GM12878 (cell line): ENCODE results near the gene CSNK2A1. TPM values are rescaled to one million over a fixed set of nuclear protein-coding genes. Genes with fewer than 3 reads are reported as not detected.

Experiments used
- ATAC-seq: fragments of 200-7000 bp; cut with Tn5 transposase; 3 replicates; pipeline ENCODE4 v1.9.1; 2020; ENCODE audit warnings: mild to moderate bottlenecking, moderate library complexity
- BruUV-seq: library from RNA; stranded (reverse); fragments of 400-500 nt; replicated peaks from 2 replicates; lab custom pipeline; 2021; lab: Mats Ljungman, UMichigan
- CTCF ChIA-PET: fragments of 300-600 bp; sonication (Branson Sonifier 250); formaldehyde crosslinking; extraction: SDS; loops from one replicate; lab custom pipeline; 2021; ENCODE audit warnings: inconsistent platforms; lab: Yijun Ruan, JAX
- POLR2A ChIA-PET: fragments of 350-600 bp; formaldehyde crosslinking; extraction: SDS; loops from one replicate; lab custom pipeline; 2021; ENCODE audit warnings: inconsistent platforms; lab: Charles Lee
- RAD21 ChIA-PET: fragments of 300-600 bp; sonication (Branson Sonifier 250); formaldehyde crosslinking; loops from one replicate; lab custom pipeline; 2023; ENCODE audit warnings: antibody characterized with exemption; ENCODE audit not compliant: unreplicated experiment; lab: Charles Lee
- SMC1A ChIA-PET: fragments of 300-600 bp; sonication (Branson Sonifier 250); formaldehyde crosslinking; loops from one replicate; lab custom pipeline; 2023; ENCODE audit not compliant: unreplicated experiment, uncharacterized antibody; lab: Charles Lee
- DNase-seq: peaks from one replicate; pipeline ENCODE4 v3.0.0-alpha.2; 2011; ENCODE audit warnings: low read depth, low spot score
- FAIRE-seq: peaks from 3 replicates; lab custom pipeline; 2011; peaks lifted over from hg19 to GRCh38; lab: Jason Lieb, UNC
- H2AFZ ChIP-seq: 2 replicates; pipeline ENCODE4 v1.6.0; 2011; ENCODE audit warnings: low read depth, low read length, control low read depth; ENCODE audit not compliant: control insufficient read depth
- H3K27ac ChIP-seq: 2 replicates; pipeline ENCODE4 v1.5.1; 2011; ENCODE audit warnings: control low read depth; ENCODE audit not compliant: control insufficient read depth, insufficient read depth
- H3K27me3 ChIP-seq, 2 experiments: replicated peaks in 1 of 2; 2 replicates each; pipeline versions ENCODE4 v1.6.0 to v1.6.1; 2011; ENCODE audit warnings: low read length in 1 of 2; ENCODE audit not compliant: control insufficient read depth in 2 of 2, insufficient read depth in 2 of 2
- H3K36me3 ChIP-seq, 2 experiments: 2 replicates each; pipeline ENCODE4 v1.5.1; 2011; ENCODE audit warnings: low read length in 1 of 2; ENCODE audit not compliant: control insufficient read depth in 2 of 2, insufficient read depth in 2 of 2
- H3K4me1 ChIP-seq: 2 replicates; pipeline ENCODE4 v1.6.1; 2011; ENCODE audit warnings: mild to moderate bottlenecking, low read length, moderate library complexity, mixed read lengths; ENCODE audit not compliant: control insufficient read depth, insufficient read depth
- H3K4me2 ChIP-seq: 2 replicates; pipeline ENCODE4 v1.6.0; 2011; ENCODE audit warnings: control low read depth; ENCODE audit not compliant: control insufficient read depth, insufficient read depth
- H3K4me3 ChIP-seq: fragments of 200-600 bp; sonication (generic); 2 replicates; pipeline ENCODE4 v1.5.1; 2016
- H3K79me2 ChIP-seq: 2 replicates; pipeline ENCODE4 v1.6.0; 2011; ENCODE audit warnings: low read length; ENCODE audit not compliant: control insufficient read depth, insufficient read depth
- H3K9ac ChIP-seq: 2 replicates; pipeline ENCODE4 v1.8.0; 2011; ENCODE audit warnings: low read length, control low read depth, mixed read lengths; ENCODE audit not compliant: control insufficient read depth, insufficient read depth
- H3K9me3 ChIP-seq: replicated peaks from 3 replicates; pipeline ENCODE4 v1.5.1; 2011; ENCODE audit warnings: mild to moderate bottlenecking, low read length; ENCODE audit not compliant: control insufficient read depth, insufficient read depth
- H4K20me1 ChIP-seq: 2 replicates; pipeline ENCODE4 v1.6.0; 2011; ENCODE audit not compliant: control insufficient read depth, insufficient read depth
- ASH2L ChIP-seq: fragments of 300-600, 200-600 bp; sonication (generic); IDR thresholded peaks from 2 replicates; pipeline ENCODE4 v1.6.1; 2017; ENCODE audit warnings: low read depth, mild to moderate bottlenecking, borderline replicate concordance
- GATAD2B ChIP-seq: fragments of 450-650 bp; conservative IDR thresholded peaks from 2 replicates; pipeline ENCODE4 v1.6.1; 2017; ENCODE audit warnings: low read depth, mild to moderate bottlenecking, moderate library complexity
- HDAC6 ChIP-seq: fragments of 200-600 bp; sonication (generic); IDR thresholded peaks from one replicate; pipeline ENCODE4 v1.8.0; 2017; ENCODE audit warnings: antibody characterized with exemption; ENCODE audit not compliant: unreplicated experiment
- PAX5 ChIP-seq: IDR thresholded peaks from 2 replicates; pipeline ENCODE4 v1.6.1; 2011; ENCODE audit warnings: low read depth, low read length, borderline replicate concordance
- PML ChIP-seq: IDR thresholded peaks from 2 replicates; pipeline ENCODE4 v1.6.1; 2012; ENCODE audit warnings: low read length, inconsistent platforms
- POU2F2 ChIP-seq: IDR thresholded peaks from 3 replicates; pipeline ENCODE4 v1.6.1; 2011; ENCODE audit warnings: low read depth, mild to moderate bottlenecking, low read length, borderline replicate concordance
- WGBS: methylation state at CpG from one replicate; pipeline ENCODE4 v1.1.6; 2016; ENCODE audit warnings: low lambda C conversion rate; ENCODE audit not compliant: insufficient replicate concordance, insufficient coverage; ENCODE audit errors: missing lambda C conversion rate; 5-methylcytosine and 5-hydroxymethylcytosine counted together
- in situ Hi-C: fragments of 300-500 bp; cut with MboI; formaldehyde crosslinking; loops from 9 replicates; pipeline ENCODE4 v1.14.3; 2018; ENCODE audit warnings: mixed read lengths
- intact Hi-C: fragments of 100-400 bp; cut with micrococcal nuclease; formaldehyde crosslinking; loops from one replicate; pipeline ENCODE4 v1.14.2; 2022; ENCODE audit not compliant: unreplicated experiment
- polyA plus RNA-seq, 11 experiments: library from polyadenylated mRNA; depleted of rRNA in 4 of 11; unstranded in 6 of 11; stranded (reverse) in 5 of 11; fragments of >200 nt; fragmentation: Nextera tagmentation in 4 of 11; fragmentation: Illumina TruSeq in 1 of 11; extraction: Ambion mirVana in 4 of 11; extraction: Trizol in 1 of 11; gene quantifications; 1 replicate in 1 of 11; 2 replicates in 10 of 11; pipeline versions ENCODE4 v1.2.1 to v1.2.3, GENCODE V29; 2011 to 2016; ENCODE audit warnings: inconsistent platforms in 2 of 11, missing spikeins in 2 of 11, low read depth in 1 of 11
- total RNA-seq, 4 experiments: library from RNA; depleted of rRNA in 3 of 4; stranded (reverse); fragments of >200 nt in 3 of 4; fragmentation: Illumina TruSeq in 1 of 4; extraction: Trizol in 1 of 4; gene quantifications; 2 replicates each; pipeline versions ENCODE4 v1.2.1 to v1.2.3, GENCODE V29; 2013 to 2021
- TF ChIP-seq, protein P1 (sequence below): IDR thresholded peaks from 2 replicates; pipeline ENCODE4 v1.6.1; 2012; ENCODE audit warnings: low read depth, low read length, improper control_type of control experiment
- TF ChIP-seq, protein P2 (sequence below): fragments of 450-650 bp; formaldehyde crosslinking; IDR thresholded peaks from 2 replicates; pipeline ENCODE4 v1.4.0; 2020; ENCODE audit warnings: mild to moderate bottlenecking, moderate library complexity

The CSNK2A1 gene
- total and polyA plus RNA-seq, 10 of the 15 experiments (the other 5 are each of a cell fraction or from before 2014, with no cell fraction given) = 47.6 to 199 (median 95.0) TPM

DNA sequence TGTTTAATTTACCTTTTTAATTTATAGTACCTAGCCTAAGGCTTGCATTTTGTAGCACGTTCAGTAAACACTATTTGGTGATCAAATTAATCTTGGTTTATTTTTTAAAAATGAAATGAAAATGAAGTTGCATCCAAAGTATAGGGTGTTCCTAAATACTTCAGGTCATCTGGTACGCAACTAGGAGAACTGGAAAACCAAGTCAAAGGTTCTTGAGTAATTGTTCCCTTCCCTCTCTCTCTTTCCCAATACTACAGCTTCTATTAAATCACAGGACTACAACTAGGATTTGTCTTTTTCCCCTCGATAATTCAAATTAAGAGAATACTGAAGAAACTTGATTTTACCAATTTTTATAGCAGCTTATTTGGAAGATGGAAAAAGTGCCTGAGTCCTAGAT lies 27.9 kb downstream of the CSNK2A1 start:
- H3K27ac ChIP-seq = no peak overlapping the region
- H3K36me3 ChIP-seq = peaks cover 0 to 11% of the 10 kb centered on the region in 2 experiments; a peak in 1 of 4 replicates
- 99% methylated on average over 3 of the region's 3 CpGs for WGBS
- no peaks in the 10 kb centered on the region for H3K4me1 ChIP-seq
- no peaks in the 10 kb centered on the region for H3K27me3 ChIP-seq
- BruUV-seq = no TSS peak
- ChIA-PET SMC1A (interaction anchor here (1.2 kb wide), 2 partner anchors 11 to 21 kb away, joined by 3 read pairs; no protein-coding TSS in a partner anchor), CTCF (interaction anchor here (1.3 kb wide), 1 partner anchor 162 kb away, joined by 3 read pairs; no protein-coding TSS in a partner anchor), RAD21 (no interaction called here), POLR2A (no interaction called here)
- no peak for DNase-seq
- ATAC-seq = no peak
- peaks cover 3% of the 10 kb centered on the region; the same call in 2 of the 3 replicates for H3K9me3 ChIP-seq
- H3K79me2 ChIP-seq = peaks cover 73% of the 10 kb centered on the region
- H3K4me2 ChIP-seq = no peak overlapping the region
- no peak overlapping the region for H2AFZ ChIP-seq
- TF ChIP-seq, protein P1, sequence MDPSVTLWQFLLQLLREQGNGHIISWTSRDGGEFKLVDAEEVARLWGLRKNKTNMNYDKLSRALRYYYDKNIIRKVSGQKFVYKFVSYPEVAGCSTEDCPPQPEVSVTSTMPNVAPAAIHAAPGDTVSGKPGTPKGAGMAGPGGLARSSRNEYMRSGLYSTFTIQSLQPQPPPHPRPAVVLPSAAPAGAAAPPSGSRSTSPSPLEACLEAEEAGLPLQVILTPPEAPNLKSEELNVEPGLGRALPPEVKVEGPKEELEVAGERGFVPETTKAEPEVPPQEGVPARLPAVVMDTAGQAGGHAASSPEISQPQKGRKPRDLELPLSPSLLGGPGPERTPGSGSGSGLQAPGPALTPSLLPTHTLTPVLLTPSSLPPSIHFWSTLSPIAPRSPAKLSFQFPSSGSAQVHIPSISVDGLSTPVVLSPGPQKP = no peak
- no peak for TF ChIP-seq PML
- intact Hi-C loops (no loop called here), in situ Hi-C loops (no loop called here)
- no peak for FAIRE-seq
- no peak overlapping the region for H3K9ac ChIP-seq
- no peak overlapping the region for H3K4me3 ChIP-seq
- H4K20me1 ChIP-seq = no peaks in the 10 kb centered on the region

DNA sequence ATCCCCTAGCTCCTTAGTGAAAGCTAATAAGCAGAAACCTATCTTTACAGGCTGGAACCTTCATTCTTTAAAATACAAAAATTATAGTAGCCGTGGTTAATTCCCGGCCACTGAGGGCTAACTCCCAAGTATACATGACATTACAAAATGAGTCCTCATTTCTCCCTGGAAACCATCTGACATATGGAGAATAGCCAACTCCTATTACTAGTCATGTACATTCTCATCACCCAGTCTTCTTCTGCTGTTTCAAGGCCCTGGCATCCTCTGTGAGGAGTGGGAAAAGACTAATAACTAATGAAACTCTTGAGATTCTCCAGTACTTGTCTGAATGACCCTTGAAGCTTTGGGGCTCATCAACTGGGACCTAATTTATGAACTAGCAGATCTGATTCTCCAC lies 30.2 kb downstream of the CSNK2A1 start:
- ATAC-seq (no peak), FAIRE-seq (no peak), DNase-seq (no peak)
- no peaks in the 10 kb centered on the region for H3K4me1 ChIP-seq
- H3K4me2 ChIP-seq = no peak overlapping the region
- BruUV-seq = no TSS peak
- ChIA-PET SMC1A (interaction anchor here (1.0 kb wide), 1 partner anchor 132 kb away, joined by 3 read pairs; no protein-coding TSS in a partner anchor), POLR2A (interaction anchor here (0.5 kb wide), 1 partner anchor 193 kb away, joined by 5 read pairs; no protein-coding TSS in a partner anchor), RAD21 (no interaction called here), CTCF (no interaction called here)
- TF ChIP-seq PAX5 (no peak), GATAD2B (no peak), POU2F2 (no peak), HDAC6 (no peak), ASH2L (no peak)
- TF ChIP-seq, protein P2, sequence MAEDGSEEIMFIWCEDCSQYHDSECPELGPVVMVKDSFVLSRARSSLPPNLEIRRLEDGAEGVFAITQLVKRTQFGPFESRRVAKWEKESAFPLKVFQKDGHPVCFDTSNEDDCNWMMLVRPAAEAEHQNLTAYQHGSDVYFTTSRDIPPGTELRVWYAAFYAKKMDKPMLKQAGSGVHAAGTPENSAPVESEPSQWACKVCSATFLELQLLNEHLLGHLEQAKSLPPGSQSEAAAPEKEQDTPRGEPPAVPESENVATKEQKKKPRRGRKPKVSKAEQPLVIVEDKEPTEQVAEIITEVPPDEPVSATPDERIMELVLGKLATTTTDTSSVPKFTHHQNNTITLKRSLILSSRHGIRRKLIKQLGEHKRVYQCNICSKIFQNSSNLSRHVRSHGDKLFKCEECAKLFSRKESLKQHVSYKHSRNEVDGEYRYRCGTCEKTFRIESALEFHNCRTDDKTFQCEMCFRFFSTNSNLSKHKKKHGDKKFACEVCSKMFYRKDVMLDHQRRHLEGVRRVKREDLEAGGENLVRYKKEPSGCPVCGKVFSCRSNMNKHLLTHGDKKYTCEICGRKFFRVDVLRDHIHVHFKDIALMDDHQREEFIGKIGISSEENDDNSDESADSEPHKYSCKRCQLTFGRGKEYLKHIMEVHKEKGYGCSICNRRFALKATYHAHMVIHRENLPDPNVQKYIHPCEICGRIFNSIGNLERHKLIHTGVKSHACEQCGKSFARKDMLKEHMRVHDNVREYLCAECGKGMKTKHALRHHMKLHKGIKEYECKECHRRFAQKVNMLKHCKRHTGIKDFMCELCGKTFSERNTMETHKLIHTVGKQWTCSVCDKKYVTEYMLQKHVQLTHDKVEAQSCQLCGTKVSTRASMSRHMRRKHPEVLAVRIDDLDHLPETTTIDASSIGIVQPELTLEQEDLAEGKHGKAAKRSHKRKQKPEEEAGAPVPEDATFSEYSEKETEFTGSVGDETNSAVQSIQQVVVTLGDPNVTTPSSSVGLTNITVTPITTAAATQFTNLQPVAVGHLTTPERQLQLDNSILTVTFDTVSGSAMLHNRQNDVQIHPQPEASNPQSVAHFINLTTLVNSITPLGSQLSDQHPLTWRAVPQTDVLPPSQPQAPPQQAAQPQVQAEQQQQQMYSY = no peak
- H3K27me3 ChIP-seq = no peaks in the 10 kb centered on the region
- H2AFZ ChIP-seq = no peak overlapping the region
- no peak overlapping the region for H3K9ac ChIP-seq
- H3K9me3 ChIP-seq = no peaks in the 10 kb centered on the region
- H3K79me2 ChIP-seq = peaks cover 71% of the 10 kb centered on the region
- in situ Hi-C loops = no loop called here
- no peaks in the 10 kb centered on the region for H4K20me1 ChIP-seq
- 100% methylated on average over 2 of the region's 2 CpGs for WGBS
- no peak overlapping the region for H3K27ac ChIP-seq
- no peak overlapping the region for H3K4me3 ChIP-seq
- intact Hi-C loops = no loop called here
- H3K36me3 ChIP-seq = peaks cover 0 to 9% of the 10 kb centered on the region in 2 experiments; a peak in 3 of 4 replicates
